Lung (tissue), 12 donors: ENCODE data around the gene SLC8A1. TPM values are rescaled to one million over a fixed set of nuclear protein-coding genes. Genes with fewer than 3 reads are reported as not detected.

Source experiments
- ATAC-seq: fragments of 200-7000 bp; cut with Tn5 transposase; one replicate; pipeline ENCODE4 v1.9.1; 2020; ENCODE audit warnings: moderate number of reproducible peaks; ENCODE audit not compliant: insufficient read depth, low FRiP score
- DNase-seq, 3 donors: peaks; one replicate each; pipeline ENCODE4 v3.0.0-alpha.2; 2013 to 2017
- H3K27ac ChIP-seq, 2 donors: one replicate each; pipeline ENCODE4 v1.5.1; 2013; ENCODE audit warnings: mild to moderate bottlenecking in 2 of 2, moderate library complexity in 2 of 2, control low read depth in 1 of 2, inconsistent platforms in 1 of 2, low read depth in 1 of 2, low read length in 1 of 2
- H3K27me3 ChIP-seq, 3 donors: one replicate each; pipeline ENCODE4 v1.5.1; 2013; ENCODE audit warnings: low read length in 2 of 3; ENCODE audit not compliant: control insufficient read depth in 3 of 3, insufficient read depth in 3 of 3
- H3K36me3 ChIP-seq, 4 donors: one replicate each; pipeline ENCODE4 v1.5.1; 2013; ENCODE audit warnings: low read length in 4 of 4, mild to moderate bottlenecking in 1 of 4, moderate library complexity in 1 of 4; ENCODE audit not compliant: control insufficient read depth in 4 of 4, insufficient read depth in 4 of 4
- H3K4me1 ChIP-seq, 5 donors: one replicate each; pipeline ENCODE4 v1.5.1; 2013; ENCODE audit warnings: low read length in 5 of 5, mild to moderate bottlenecking in 2 of 5, moderate library complexity in 1 of 5; ENCODE audit not compliant: control insufficient read depth in 5 of 5, insufficient read depth in 5 of 5
- H3K4me3 ChIP-seq: one replicate; pipeline ENCODE4 v1.5.1; 2013; ENCODE audit warnings: mild to moderate bottlenecking, control low read depth, moderate library complexity
- H3K9ac ChIP-seq, 2 donors: one replicate each; pipeline ENCODE4 v1.5.1; 2013; ENCODE audit warnings: low read length in 2 of 2, control low read depth in 1 of 2; ENCODE audit not compliant: insufficient read depth in 1 of 2
- H3K9me3 ChIP-seq, 4 donors: one replicate each; pipeline ENCODE4 v1.5.1; 2013; ENCODE audit warnings: low read length in 3 of 4, mild to moderate bottlenecking in 1 of 4, moderate library complexity in 1 of 4; ENCODE audit not compliant: control insufficient read depth in 4 of 4, insufficient read depth in 3 of 4
- WGBS, 2 donors: extraction: QIAGEN DNeasy Blood & Tissue Kit; methylation state at CpG; one replicate each; pipeline ENCODE4 v1.1.7; 2013; 5-methylcytosine and 5-hydroxymethylcytosine counted together
- polyA plus RNA-seq, 2 donors: library from polyadenylated mRNA; stranded (reverse); fragments of 200-250 nt; gene quantifications; one replicate each; pipeline ENCODE4 v1.2.1, GENCODE V29; 2013
- total RNA-seq, 2 donors: library from RNA; depleted of rRNA in 1 of 2; stranded (reverse); fragments of >200 nt in 1 of 2; gene quantifications; one replicate each; pipeline ENCODE4 v1.2.1, GENCODE V29; 2014 to 2021
- TF ChIP-seq, protein P1 (sequence below): IDR thresholded peaks from 2 replicates; pipeline ENCODE4 v1.5.1; 2012; ENCODE audit warnings: mild to moderate bottlenecking; ENCODE audit errors: control extremely low read depth, extremely low read depth
- donor health status: control.
- donor health status: control.
- donor health status: Bipolar disorder and iron deficiency.
- donor health status: healthy.
- donor health status: DM: yes; HTN: yes; CAD: no.

The SLC8A1 gene
- total and polyA plus RNA-seq, 4 donors, result 1.2 to 34.7 (median 18.4) TPM

DNA sequence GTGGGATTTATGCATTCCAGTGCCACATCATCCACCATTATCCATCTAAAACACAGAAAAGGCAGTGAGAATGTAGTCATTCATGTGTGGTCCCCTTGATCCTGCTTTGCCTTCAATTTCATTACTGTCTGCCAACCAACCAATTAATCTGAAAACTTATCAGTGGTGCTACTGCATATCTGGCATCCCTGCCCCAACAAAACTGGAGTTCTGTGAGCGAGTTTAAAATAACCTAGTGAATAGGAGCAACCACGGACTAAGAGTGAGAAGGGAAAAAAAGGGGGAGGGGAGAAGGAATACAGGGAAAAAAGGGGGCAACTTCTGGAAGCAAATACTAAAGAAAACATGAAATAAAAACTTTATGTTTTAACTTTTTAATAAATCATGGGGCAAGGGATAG, 42.2 kb downstream of the SLC8A1 start:
- 90 to 92% methylated on average over 2 of the region's 2 CpGs for WGBS, 2 donors
- no peak for DNase-seq
- H3K4me3 ChIP-seq, result no peak overlapping the region
- H3K36me3 ChIP-seq, result no peaks in the 10 kb centered on the region
- H3K4me1 ChIP-seq, result peaks cover 0 to 18% (median 0%) of the 10 kb centered on the region in 5 donors
- H3K9ac ChIP-seq, result no peak overlapping the region
- H3K9me3 ChIP-seq, result no peaks in the 10 kb centered on the region
- H3K27me3 ChIP-seq, result no peaks in the 10 kb centered on the region
- no peak overlapping the region for H3K27ac ChIP-seq
- TF ChIP-seq, protein P1, sequence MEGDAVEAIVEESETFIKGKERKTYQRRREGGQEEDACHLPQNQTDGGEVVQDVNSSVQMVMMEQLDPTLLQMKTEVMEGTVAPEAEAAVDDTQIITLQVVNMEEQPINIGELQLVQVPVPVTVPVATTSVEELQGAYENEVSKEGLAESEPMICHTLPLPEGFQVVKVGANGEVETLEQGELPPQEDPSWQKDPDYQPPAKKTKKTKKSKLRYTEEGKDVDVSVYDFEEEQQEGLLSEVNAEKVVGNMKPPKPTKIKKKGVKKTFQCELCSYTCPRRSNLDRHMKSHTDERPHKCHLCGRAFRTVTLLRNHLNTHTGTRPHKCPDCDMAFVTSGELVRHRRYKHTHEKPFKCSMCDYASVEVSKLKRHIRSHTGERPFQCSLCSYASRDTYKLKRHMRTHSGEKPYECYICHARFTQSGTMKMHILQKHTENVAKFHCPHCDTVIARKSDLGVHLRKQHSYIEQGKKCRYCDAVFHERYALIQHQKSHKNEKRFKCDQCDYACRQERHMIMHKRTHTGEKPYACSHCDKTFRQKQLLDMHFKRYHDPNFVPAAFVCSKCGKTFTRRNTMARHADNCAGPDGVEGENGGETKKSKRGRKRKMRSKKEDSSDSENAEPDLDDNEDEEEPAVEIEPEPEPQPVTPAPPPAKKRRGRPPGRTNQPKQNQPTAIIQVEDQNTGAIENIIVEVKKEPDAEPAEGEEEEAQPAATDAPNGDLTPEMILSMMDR, result no peak
- ATAC-seq, result no peak

DNA sequence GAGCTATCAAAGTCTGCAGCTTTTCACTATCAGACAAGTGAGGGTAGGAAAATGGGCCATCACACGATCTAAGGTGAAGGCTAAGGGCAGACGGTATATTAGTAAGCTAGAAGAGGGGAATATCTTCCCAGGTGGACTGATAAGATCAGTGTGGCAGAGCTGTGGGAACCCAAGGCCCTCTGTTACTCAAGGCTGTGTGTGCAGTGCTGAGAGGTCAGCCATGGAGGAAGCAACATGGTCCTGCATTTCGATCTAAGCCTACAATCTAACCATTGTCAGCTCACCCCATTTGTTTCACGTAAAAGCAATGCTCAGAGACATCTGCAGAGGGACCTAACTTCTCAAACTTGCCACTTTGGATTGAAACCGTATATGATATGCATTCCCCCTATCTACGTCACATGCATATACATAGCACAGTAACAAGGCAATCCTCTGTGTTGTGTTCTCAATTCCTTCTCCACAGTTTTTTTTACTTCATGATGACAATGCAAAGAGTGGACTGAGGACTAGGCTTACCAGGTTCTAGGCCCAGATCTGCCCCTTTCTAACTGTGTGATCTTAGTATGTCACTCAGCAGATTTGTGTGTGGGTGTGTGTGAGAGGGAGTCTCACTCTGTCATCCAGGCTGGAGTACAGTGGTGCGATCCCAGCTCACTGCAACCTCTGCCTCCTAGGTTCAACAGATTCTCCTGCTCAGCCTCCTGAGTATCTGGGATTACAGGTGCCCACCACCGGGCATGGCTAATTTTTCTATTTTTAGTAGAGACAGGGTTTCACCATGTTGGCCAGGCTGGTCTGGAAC, 45.2 kb downstream of the SLC8A1 start:
- no peaks in the 10 kb centered on the region for H3K27me3 ChIP-seq
- ATAC-seq, result no peak
- H3K4me3 ChIP-seq, result no peak overlapping the region
- no peak overlapping the region for H3K9ac ChIP-seq
- 91 to 97% methylated on average over 8 of the region's 8 CpGs for WGBS, 2 donors
- no peaks in the 10 kb centered on the region for H3K36me3 ChIP-seq
- no peak for DNase-seq
- H3K9me3 ChIP-seq, result no peaks in the 10 kb centered on the region
- TF ChIP-seq, protein P1, result no peak
- no peak overlapping the region for H3K27ac ChIP-seq
- peaks cover 0 to 27% (median 0%) of the 10 kb centered on the region in 5 donors for H3K4me1 ChIP-seq

DNA sequence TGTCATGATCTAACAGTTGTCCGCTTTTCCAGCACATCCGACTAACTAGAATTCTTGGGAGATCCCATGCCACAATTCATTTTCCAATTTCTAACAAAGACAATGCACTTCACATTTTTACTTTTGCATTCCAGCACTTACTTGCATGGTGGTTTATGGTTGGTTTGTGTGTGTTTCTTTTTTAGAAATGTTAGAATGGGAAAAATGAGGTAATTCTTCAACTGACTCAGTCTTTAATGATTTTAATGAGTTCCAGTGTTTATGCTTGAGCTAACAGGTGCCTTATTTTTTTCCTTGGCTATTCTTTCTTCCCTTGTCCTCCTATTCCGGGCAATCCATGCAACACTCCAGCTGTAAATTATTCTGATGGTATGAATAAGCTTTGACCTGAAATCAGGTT, 46.4 kb downstream of the SLC8A1 start:
- Histone ChIP-seq H3K36me3 (no peaks in the 10 kb centered on the region), H3K4me3 (no peak overlapping the region), H3K9ac (no peak overlapping the region), H3K4me1 (peaks cover 0 to 27% (median 0%) of the 10 kb centered on the region in 5 donors), H3K9me3 (no peaks in the 10 kb centered on the region), H3K27me3 (no peaks in the 10 kb centered on the region), H3K27ac (no peak overlapping the region)
- TF ChIP-seq, protein P1, result no peak
- ATAC-seq (no peak), DNase-seq (no peak)
- WGBS, 2 donors, result 89 to 98% methylated on average over 3 of the region's 3 CpGs

DNA sequence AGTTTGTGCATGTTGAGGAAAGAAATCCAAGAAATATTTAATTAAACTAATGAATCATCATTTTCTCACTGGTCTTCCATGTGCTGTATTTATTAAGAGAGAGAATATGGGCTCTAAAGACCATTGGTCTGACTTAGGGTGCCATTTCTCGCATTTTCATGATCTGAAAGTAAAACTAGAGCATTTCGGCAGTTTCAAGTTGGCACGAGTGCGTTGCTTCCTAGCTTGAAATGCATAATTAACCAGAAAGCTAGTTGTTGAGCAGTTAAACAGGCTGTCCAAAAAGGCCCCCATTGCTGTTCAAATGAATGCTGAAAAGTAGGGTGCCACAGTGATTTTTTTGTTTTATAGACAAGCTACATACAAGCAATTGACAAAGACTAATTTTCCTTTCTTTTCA, 47.4 kb downstream of the SLC8A1 start:
- Histone ChIP-seq H3K27ac (no peak overlapping the region), H3K9ac (no peak overlapping the region), H3K27me3 (no peaks in the 10 kb centered on the region), H3K36me3 (no peaks in the 10 kb centered on the region), H3K4me1 (peaks cover 0 to 25% (median 0%) of the 10 kb centered on the region in 5 donors), H3K9me3 (no peaks in the 10 kb centered on the region), H3K4me3 (no peak overlapping the region)
- WGBS, 2 donors, result 86 to 98% methylated on average over 4 of the region's 4 CpGs
- DNase-seq (no peak), ATAC-seq (no peak)
- TF ChIP-seq, protein P1, result no peak
